Measurements from ENCODE around the gene EFHD2. TPM values are rescaled to one million over a fixed set of nuclear protein-coding genes. Genes with fewer than 3 reads are reported as not detected.
"Not testable (repeated sequence)": the region's sequence is repeated elsewhere in the genome, so short reads cannot be mapped to it uniquely, and the experiment has no call there.

The EFHD2 gene
- total RNA-seq, 1 donor from 2014 or later: 55.3 TPM

DNA sequence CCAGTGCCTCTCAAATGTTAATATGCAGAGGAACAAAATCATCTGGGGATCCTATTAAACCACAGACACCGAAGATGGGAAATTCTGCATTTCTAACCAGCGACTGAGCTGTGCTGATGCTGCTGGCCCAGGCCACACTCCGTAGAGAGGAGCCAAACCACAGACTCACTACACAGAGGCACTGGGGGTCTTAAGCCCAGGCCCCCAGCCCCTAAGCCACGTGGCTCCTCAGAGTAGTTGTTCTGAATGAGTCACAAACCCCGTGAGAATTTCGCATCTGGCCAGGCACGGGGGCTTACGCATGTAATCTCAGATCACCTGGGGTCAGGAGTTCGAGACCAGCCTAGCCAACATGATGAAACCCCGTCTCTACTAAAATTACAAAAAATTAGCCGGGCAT, 44.0 kb downstream of the EFHD2 start:
- H3K36me3 Mint-ChIP-seq (ENCODE audit: low read depth): no peaks in the 10 kb centered on the region
- peaks cover 23% of the 10 kb centered on the region for H3K27me3 Mint-ChIP-seq
- no peak overlapping the region for H3K27ac Mint-ChIP-seq
- no peaks in the 10 kb centered on the region for H3K9me3 Mint-ChIP-seq
- ATAC-seq (ENCODE audit: low read depth) (no peak), DNase-seq (no peak)
- intact Hi-C loops (cut with micrococcal nuclease): no loop called here
- no peaks in the 10 kb centered on the region for H3K4me1 Mint-ChIP-seq
- TF ChIP-seq, protein P1, sequence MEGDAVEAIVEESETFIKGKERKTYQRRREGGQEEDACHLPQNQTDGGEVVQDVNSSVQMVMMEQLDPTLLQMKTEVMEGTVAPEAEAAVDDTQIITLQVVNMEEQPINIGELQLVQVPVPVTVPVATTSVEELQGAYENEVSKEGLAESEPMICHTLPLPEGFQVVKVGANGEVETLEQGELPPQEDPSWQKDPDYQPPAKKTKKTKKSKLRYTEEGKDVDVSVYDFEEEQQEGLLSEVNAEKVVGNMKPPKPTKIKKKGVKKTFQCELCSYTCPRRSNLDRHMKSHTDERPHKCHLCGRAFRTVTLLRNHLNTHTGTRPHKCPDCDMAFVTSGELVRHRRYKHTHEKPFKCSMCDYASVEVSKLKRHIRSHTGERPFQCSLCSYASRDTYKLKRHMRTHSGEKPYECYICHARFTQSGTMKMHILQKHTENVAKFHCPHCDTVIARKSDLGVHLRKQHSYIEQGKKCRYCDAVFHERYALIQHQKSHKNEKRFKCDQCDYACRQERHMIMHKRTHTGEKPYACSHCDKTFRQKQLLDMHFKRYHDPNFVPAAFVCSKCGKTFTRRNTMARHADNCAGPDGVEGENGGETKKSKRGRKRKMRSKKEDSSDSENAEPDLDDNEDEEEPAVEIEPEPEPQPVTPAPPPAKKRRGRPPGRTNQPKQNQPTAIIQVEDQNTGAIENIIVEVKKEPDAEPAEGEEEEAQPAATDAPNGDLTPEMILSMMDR (IDR thresholded peaks at IDR 0.05): no peak
- POLR2A ChIA-PET: no interaction called here
- H3K4me3 Mint-ChIP-seq: no peak overlapping the region
- CTCF ChIA-PET: no interaction called here

DNA sequence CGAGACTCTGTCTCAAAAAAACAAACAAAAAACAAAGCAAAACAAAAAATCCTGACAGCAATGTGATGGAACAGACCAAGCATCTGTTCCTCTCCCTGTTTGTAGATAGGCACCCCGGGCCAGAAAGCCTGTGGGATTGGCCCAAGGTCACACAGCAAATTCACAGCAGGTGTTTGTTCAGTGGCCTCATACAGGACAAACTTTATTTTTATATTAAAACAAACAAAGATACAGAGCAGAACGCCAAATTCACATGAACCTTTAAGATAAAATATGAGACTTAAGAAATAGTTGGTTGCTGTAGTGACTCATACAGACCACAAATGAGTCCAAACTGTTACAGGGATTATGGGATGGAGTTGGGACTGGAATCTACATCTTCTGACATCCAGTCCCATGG, 44.6 kb downstream of the EFHD2 start:
- Mint-ChIP-seq H3K4me1 (no peaks in the 10 kb centered on the region), H3K27ac (no peak overlapping the region), H3K4me3 (no peak overlapping the region), H3K36me3 (ENCODE audit: low read depth) (no peaks in the 10 kb centered on the region), H3K9me3 (no peaks in the 10 kb centered on the region), H3K27me3 (peaks cover 19% of the 10 kb centered on the region)
- intact Hi-C loops (cut with micrococcal nuclease): no loop called here
- DNase-seq: no peak
- POLR2A ChIA-PET: no interaction called here
- TF ChIP-seq, protein P1 (IDR thresholded peaks at IDR 0.05): no peak
- CTCF ChIA-PET: no interaction called here
- ATAC-seq (ENCODE audit: low read depth): no peak

DNA sequence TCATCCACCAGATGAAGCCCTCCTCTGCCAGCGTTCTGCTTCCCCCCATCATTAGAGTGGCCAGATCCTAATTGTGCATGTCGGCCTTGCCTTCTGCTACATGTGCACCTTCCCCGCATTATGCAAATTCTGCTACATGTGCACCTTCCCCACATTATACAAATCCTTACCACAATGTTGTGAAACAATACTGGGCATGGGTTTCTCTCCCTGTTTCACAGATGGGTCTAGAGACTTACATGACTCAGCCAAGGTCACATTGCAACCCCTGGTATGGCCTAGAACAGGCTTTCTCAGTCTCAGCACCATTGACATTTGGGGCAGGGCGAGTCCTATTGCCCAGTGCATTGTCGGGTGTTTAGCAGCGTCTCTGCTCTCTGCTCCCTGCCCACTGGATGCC, 45.8 kb downstream of the EFHD2 start:
- TF ChIP-seq, protein P1 (IDR thresholded peaks at IDR 0.05): no peak
- Mint-ChIP-seq H3K4me3 (no peak overlapping the region), H3K36me3 (ENCODE audit: low read depth) (no peaks in the 10 kb centered on the region), H3K27ac (no peak overlapping the region), H3K27me3 (peaks cover 16% of the 10 kb centered on the region), H3K9me3 (no peaks in the 10 kb centered on the region), H3K4me1 (no peaks in the 10 kb centered on the region)
- ATAC-seq (ENCODE audit: low read depth) (no peak), DNase-seq (no peak)
- ChIA-PET CTCF (no interaction called here), POLR2A (no interaction called here)
- intact Hi-C loops (cut with micrococcal nuclease): no loop called here

DNA sequence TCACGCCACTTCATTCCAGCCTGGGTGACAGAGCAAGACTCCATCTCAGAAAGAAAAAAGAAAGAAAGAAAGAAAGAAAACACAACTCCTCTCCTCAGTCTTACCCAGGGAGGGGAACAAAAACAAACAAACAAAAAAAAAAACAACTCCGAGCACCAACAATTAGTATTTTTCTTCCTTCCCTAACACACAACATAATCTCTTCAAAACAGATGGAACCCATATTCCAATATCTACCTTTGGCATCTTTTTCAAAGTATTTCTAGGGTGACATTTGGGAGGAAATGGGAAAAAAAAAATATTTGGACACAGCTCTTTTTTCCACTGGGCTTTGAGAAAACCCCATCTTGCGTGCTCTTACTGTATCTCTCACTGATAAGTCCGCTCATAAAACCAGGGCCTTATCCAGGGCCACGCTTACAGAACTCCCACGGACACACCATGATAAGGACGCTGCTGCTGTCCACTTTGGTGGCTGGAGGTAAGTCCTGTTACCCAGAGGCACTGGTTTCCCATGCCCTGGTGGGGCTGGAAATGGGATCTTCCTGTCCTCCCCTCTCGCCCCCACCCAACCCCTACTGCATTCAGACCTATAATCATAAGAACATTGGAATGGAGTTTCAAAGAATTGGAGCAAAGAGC, 46.7 kb downstream of the EFHD2 start, which contains the start of gene CELA2A:
CELA2A (plus strand) TSS at position 420 of the 642 bp plus-strand sequence; CDS start at position 442, 22 bp downstream.
- POLR2A ChIA-PET: no interaction called here
- H3K4me3 Mint-ChIP-seq: no peak within 1 kb of the TSS

DNA sequence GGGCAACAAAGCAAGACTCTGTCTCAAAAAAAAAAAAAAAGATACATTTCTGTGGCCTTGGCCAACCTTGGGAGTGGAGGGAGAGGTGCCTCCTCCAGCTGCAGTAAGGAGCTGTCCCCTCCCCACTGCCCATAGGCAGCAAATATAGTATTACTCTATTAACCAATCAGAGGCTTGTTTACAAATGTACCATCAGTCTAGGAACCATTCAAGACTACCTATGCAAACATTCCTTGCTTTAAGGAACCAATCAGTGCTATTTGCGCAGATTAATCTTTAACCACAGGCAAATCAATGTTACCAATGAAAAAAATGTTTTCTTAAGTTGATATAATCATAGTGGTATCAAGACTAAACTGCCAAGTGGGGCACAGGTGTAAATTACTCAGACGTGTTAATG, 47.9 kb downstream of the EFHD2 start:
- H3K4me3 Mint-ChIP-seq: no peak overlapping the region
- H3K27ac Mint-ChIP-seq: no peak overlapping the region
- H3K4me1 Mint-ChIP-seq: no peaks in the 10 kb centered on the region
- ATAC-seq (ENCODE audit: low read depth) (no peak), DNase-seq (no peak)
- TF ChIP-seq, protein P1 (IDR thresholded peaks at IDR 0.05): no peak
- no peaks in the 10 kb centered on the region for H3K9me3 Mint-ChIP-seq
- intact Hi-C loops (cut with micrococcal nuclease): no loop called here
- POLR2A ChIA-PET: no interaction called here
- CTCF ChIA-PET: no interaction called here
- no peaks in the 10 kb centered on the region for H3K36me3 Mint-ChIP-seq (ENCODE audit: low read depth)
- H3K27me3 Mint-ChIP-seq: peaks cover 10% of the 10 kb centered on the region

More for the DNA sequence above, 46.7 kb downstream of the EFHD2 start, which contains the start of gene CELA2A:
- Mint-ChIP-seq H3K4me1 (no peaks in the 10 kb centered on the region), H3K9me3 (no peaks in the 10 kb centered on the region), H3K27ac (no peak within 1 kb of the TSS), H3K27me3 (peaks cover 10% of the 10 kb centered on the region), H3K36me3 (ENCODE audit: low read depth) (no peaks in the 10 kb centered on the region)
- intact Hi-C loops (cut with micrococcal nuclease): no loop called here
- TF ChIP-seq, protein P1 (IDR thresholded peaks at IDR 0.05): no peak
- CTCF ChIA-PET: no interaction called here
- DNase-seq: no peak
- ATAC-seq (ENCODE audit: low read depth): no peak

DNA sequence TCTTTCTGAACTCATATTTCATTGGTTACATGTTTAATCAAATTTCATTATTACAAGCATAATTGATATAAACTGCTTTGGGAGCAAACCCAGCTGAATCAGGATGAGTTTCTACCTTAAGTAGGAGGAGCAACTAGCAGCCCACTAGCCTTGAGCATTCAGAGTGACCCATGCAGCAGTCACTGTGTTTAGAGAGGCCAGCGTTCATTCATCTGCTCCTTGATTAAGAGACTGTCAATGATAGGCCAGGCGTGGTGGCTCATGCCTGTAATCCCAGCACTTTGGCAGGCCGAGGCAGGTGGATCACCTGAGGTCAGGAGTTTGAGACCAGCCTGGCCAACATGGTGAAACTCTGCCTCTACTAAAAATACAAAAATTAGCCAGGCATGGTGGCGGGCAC, 48.7 kb downstream of the EFHD2 start:
- H3K4me1 Mint-ChIP-seq; DNase-seq; intact Hi-C loops (cut with micrococcal nuclease); H3K9me3 Mint-ChIP-seq; POLR2A ChIA-PET; H3K4me3 Mint-ChIP-seq; CTCF ChIA-PET; H3K36me3 Mint-ChIP-seq (ENCODE audit: low read depth); H3K27ac Mint-ChIP-seq; ATAC-seq (ENCODE audit: low read depth): not testable (repeated sequence)
- peaks cover 10% of the 10 kb centered on the region for H3K27me3 Mint-ChIP-seq

All from activated B cell treated with CpG ODN at 0.5 μM for 24 hours (primary cell).